SU-DHL-6 (cell line): Measurements from ENCODE around the gene G6PC3.

ENCODE experiments used
- H2AFZ ChIP-seq: fragments of 200-600 bp; sonication (generic); 2 replicates; pipeline ENCODE4 v1.6.1; 2014; ENCODE audit warnings: low read depth, mild to moderate bottlenecking, moderate library complexity, mixed read lengths, antibody characterized with exemption, low read length; ENCODE audit not compliant: severe bottlenecking
- H3F3A ChIP-seq: fragments of 200-600 bp; shearing (Covaris generic); 2 replicates; pipeline ENCODE4 v1.6.0; 2016; ENCODE audit warnings: antibody characterized with exemption, mild to moderate bottlenecking; ENCODE audit not compliant: insufficient read depth
- H3K27ac ChIP-seq: fragments of 200-600 bp; sonication (generic); 2 replicates; pipeline ENCODE4 v1.5.1; 2016; ENCODE audit warnings: low read depth, mild to moderate bottlenecking, low read length, moderate library complexity, mixed read lengths
- H3K27me3 ChIP-seq: fragments of 200-600 bp; sonication (generic), shearing (Covaris generic); 2 replicates; pipeline ENCODE4 v1.6.0; 2014; ENCODE audit warnings: mild to moderate bottlenecking, low read length
- H3K36me3 ChIP-seq: fragments of 200-600 bp; sonication (generic); 2 replicates; pipeline ENCODE4 v1.6.1; 2014; ENCODE audit warnings: mild to moderate bottlenecking, low read length, mixed read lengths
- H3K4me2 ChIP-seq: fragments of 300-600, 200-600 bp; shearing (Covaris generic), sonication (generic); 2 replicates; pipeline ENCODE4 v1.6.0; 2014; ENCODE audit warnings: low read length, low read depth, mild to moderate bottlenecking; ENCODE audit not compliant: poor library complexity, severe bottlenecking
- H3K4me3 ChIP-seq: fragments of 200-600 bp; sonication (generic); 2 replicates; pipeline ENCODE4 v1.5.1; 2014; ENCODE audit warnings: antibody characterized with exemption, low read length, mild to moderate bottlenecking, mixed read lengths; ENCODE audit not compliant: insufficient read depth, poor library complexity, severe bottlenecking
- H3K79me2 ChIP-seq: fragments of 200-600 bp; sonication (generic); 2 replicates; pipeline ENCODE4 v1.6.1; 2014; ENCODE audit warnings: mild to moderate bottlenecking, low read length, moderate library complexity; ENCODE audit not compliant: insufficient read depth
- H3K9ac ChIP-seq: fragments of 200-600 bp; sonication (generic); 2 replicates; pipeline ENCODE4 v1.7.0; 2014; ENCODE audit warnings: mild to moderate bottlenecking, low read length
- H3K9me2 ChIP-seq: fragments of 200-600 bp; sonication (generic); replicated peaks from 2 replicates; pipeline ENCODE4 v1.6.1; 2014; ENCODE audit warnings: low read length; ENCODE audit not compliant: insufficient read depth
- H3K9me3 ChIP-seq: fragments of 200-600 bp; sonication (generic); 2 replicates; pipeline ENCODE4 v1.6.1; 2014; ENCODE audit warnings: low read length, mixed read lengths; ENCODE audit not compliant: insufficient read depth
- H4K20me1 ChIP-seq: fragments of 200-600 bp; sonication (generic); 2 replicates; pipeline ENCODE4 v1.6.1; 2014; ENCODE audit warnings: low read depth, mild to moderate bottlenecking, antibody characterized with exemption, low read length, moderate library complexity, mixed read lengths
- CTCF ChIP-seq: fragments of 200-600 bp; sonication (generic); IDR thresholded peaks from one replicate; pipeline ENCODE4 v1.5.1; 2017; ENCODE audit warnings: antibody characterized with exemption, mild to moderate bottlenecking, low read length, moderate library complexity; ENCODE audit not compliant: insufficient read depth, poor library complexity, severe bottlenecking
- EZH2phosphoT487 ChIP-seq: fragments of 200-600 bp; sonication (generic), shearing (Covaris generic); conservative IDR thresholded peaks from 2 replicates; pipeline ENCODE4 v1.6.1; 2018; ENCODE audit warnings: mild to moderate bottlenecking, antibody characterized with exemption, low read length, moderate library complexity, mixed read lengths

The G6PC3 gene

GRCh38 chr17:44053125-44053872, 17.2 kb upstream of the G6PC3 start:
- H2AFZ ChIP-seq, result no peak overlapping the region
- no peak overlapping the region for H3K27ac ChIP-seq
- no peak overlapping the region for H3K4me2 ChIP-seq
- H4K20me1 ChIP-seq, result 0 out of 2 replicates have a peak, but pooled peaks cover 6% of the 10 kb centered on the region
- H3K4me3 ChIP-seq, result no peak overlapping the region
- H3F3A ChIP-seq, result no peaks in the 10 kb centered on the region
- H3K36me3 ChIP-seq, result peaks cover 15% of the 10 kb centered on the region; the same call in 1 of the 2 replicates
- no peaks in the 10 kb centered on the region for H3K9me3 ChIP-seq
- no peaks in the 10 kb centered on the region for H3K9me2 ChIP-seq
- TF ChIP-seq CTCF, result no peak
- TF ChIP-seq EZH2phosphoT487, result no peak
- H3K9ac ChIP-seq, result no peak overlapping the region
- peaks cover 86% of the 10 kb centered on the region for H3K79me2 ChIP-seq
- no peaks in the 10 kb centered on the region for H3K27me3 ChIP-seq

- 0 out of 2 replicates have a peak, but pooled peaks cover 4% of the 10 kb centered on the region for H3F3A ChIP-seq
- no peaks in the 10 kb centered on the region for H3K27me3 ChIP-seq
- H3K4me3 ChIP-seq, result no peak overlapping the region
- no peaks in the 10 kb centered on the region for H3K9me2 ChIP-seq
- peaks cover 94% of the 10 kb centered on the region for H3K79me2 ChIP-seq
- TF ChIP-seq CTCF, result no peak
- TF ChIP-seq EZH2phosphoT487, result no peak
- H2AFZ ChIP-seq, result no peak overlapping the region
- no peak overlapping the region for H3K27ac ChIP-seq
- H4K20me1 ChIP-seq, result 0 out of 2 replicates have a peak, but pooled peaks cover 1% of the 10 kb centered on the region
- H3K36me3 ChIP-seq, result peaks cover 19% of the 10 kb centered on the region; the same call in 1 of the 2 replicates
- no peak overlapping the region for H3K9ac ChIP-seq
- H3K4me2 ChIP-seq, result no peak overlapping the region
- H3K9me3 ChIP-seq, result no peaks in the 10 kb centered on the region
Observed at GRCh38 chr17:44059101-44059892, 11.2 kb upstream of the G6PC3 start.

GRCh38 chr17:44061446-44061845, 9.1 kb upstream of the G6PC3 start:
- Histone ChIP-seq H3K9me3 (no peaks in the 10 kb centered on the region), H3K27ac (no peak overlapping the region), H3K36me3 (peaks cover 19% of the 10 kb centered on the region; the same call in 1 of the 2 replicates), H3K79me2 (peaks cover 96% of the 10 kb centered on the region), H2AFZ (no peak overlapping the region), H3K27me3 (no peaks in the 10 kb centered on the region), H3F3A (0 out of 2 replicates have a peak, but pooled peaks cover 4% of the 10 kb centered on the region), H3K4me2 (no peak overlapping the region), H3K9me2 (no peaks in the 10 kb centered on the region), H3K4me3 (no peak overlapping the region), H3K9ac (no peak overlapping the region), H4K20me1 (no peaks in the 10 kb centered on the region)
- TF ChIP-seq CTCF (no peak), EZH2phosphoT487 (no peak)
